ENCODE data around the gene RPL6.
"Not testable (repeated sequence)": the region's sequence is repeated elsewhere in the genome, so short reads cannot be mapped to it uniquely, and the experiment has no call there.

RPL6 gene

GRCh38 chr12:112409064-112409905 is at the start of gene RPL6:
Gene RPL6, minus strand, starts transcription at chr12:112409605. Its CDS starts 949 bp downstream, at chr12:112408656.
- DNase-seq (ENCODE audit: low spot score), result peak; percentile 97

DNA sequence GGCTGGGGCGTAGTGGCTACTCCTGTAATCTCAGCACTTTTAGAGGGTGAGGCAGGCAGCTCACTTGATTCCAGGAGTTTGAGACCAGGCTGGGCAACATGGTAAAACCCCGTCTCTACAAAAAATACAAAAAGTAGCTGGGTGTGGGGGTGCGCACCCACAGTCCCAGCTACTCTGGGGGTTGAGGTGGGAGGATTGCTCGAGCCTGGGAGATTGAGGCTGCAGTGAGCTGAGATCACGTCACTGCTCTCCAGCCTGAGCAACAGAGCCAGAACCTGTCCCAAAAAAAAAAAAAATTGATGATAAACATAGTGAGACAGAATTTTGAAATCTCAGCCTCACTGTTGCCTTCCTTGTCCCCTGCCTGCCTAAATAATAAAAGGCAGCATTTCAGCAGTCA is 49.3 kb upstream of the RPL6 start:
- no peak for DNase-seq (ENCODE audit: low spot score)

GRCh38 chr12:112458330-112458729 is 48.9 kb upstream of the RPL6 start:
- DNase-seq (ENCODE audit: low spot score), result no peak

- not testable (repeated sequence) for DNase-seq (ENCODE audit: low spot score)
Observed at GRCh38 chr12:112457142-112457541, 47.7 kb upstream of the RPL6 start.

DNA sequence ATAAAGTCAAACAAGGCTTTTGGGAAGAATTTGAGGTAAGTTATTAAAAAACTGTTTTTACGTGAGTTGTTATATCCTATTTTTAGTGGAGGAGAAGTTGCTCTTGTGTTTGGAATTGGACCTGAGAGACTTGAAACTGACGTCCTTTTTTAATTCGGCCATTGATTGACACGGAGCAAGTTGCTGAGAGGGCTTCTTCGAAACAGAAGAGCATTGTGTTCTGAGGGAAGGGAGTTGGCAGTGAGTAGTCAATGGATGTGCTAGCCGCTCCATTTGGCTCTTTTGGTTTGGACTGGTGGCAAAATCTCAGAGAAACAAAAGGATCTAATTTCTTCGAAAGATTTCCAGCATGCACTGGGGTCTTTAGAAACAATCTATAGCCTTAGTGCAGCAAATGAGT is 46.6 kb upstream of the RPL6 start:
- DNase-seq (ENCODE audit: low spot score), result no peak

- DNase-seq (ENCODE audit: low spot score), result no peak
Observed at GRCh38 chr12:112450725-112451124, 41.3 kb upstream of the RPL6 start.

- DNase-seq (ENCODE audit: low spot score), result not testable (repeated sequence)
Observed at GRCh38 chr12:112448165-112448564, 38.8 kb upstream of the RPL6 start.

GRCh38 chr12:112447106-112447505 is 37.7 kb upstream of the RPL6 start:
- no peak for DNase-seq (ENCODE audit: low spot score)

DNA sequence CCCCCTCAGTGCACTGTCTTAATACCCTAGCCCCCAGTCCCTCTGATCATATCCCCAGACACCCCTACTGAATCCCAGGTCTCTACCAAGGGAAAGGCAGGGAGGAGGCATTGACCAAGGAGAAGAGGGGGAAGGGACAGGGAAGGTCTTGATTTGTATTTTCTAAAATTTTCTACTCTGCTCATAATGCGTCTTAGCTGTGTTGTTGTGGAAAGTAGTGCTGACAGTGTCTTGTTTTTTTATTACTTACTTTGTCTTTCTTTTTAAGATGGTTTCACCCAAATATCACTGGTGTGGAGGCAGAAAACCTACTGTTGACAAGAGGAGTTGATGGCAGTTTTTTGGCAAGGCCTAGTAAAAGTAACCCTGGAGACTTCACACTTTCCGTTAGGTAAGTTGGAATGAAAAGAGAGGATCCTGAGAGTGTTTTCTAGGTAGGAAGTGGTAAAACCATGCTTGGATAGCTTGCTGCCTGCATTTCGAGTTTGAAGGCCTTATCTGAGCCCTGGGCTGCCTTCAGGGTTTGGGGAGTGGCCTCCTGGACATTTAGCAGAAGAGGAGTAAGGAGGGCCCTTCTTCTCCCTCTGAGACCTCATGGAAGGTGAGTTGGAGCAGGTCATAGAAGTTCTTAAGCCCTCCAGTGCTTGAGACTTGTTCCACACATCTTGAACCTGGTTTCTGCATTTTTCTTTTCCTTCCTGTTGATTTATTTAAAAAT is 36.8 kb upstream of the RPL6 start:
- DNase-seq (ENCODE audit: low spot score), result no peak

DNA sequence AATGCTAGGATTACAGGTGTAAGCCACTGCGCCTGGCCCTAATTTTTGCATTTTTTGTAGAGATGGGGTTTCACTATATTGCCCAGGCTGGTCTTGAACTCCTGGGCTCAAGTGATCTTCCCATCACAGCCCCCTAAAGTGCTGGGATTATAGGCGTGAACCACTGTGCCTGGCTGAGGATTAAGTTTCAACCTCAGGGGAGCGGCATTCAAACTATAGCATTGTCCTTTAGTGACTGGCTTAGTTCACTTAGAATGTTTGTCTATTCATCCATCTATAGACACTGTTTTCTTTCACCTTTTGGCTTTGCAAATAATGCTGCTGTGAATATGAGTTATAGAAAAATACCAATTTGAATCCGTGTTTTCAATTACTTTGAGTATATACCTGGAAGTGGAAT is 34.5 kb upstream of the RPL6 start:
- DNase-seq (ENCODE audit: low spot score), result no peak

GRCh38 chr12:112440653-112441052 is 31.2 kb upstream of the RPL6 start:
- DNase-seq (ENCODE audit: low spot score), result not testable (repeated sequence)

GRCh38 chr12:112439769-112440168 is 30.4 kb upstream of the RPL6 start:
- no peak for DNase-seq (ENCODE audit: low spot score)

- not testable (repeated sequence) for DNase-seq (ENCODE audit: low spot score)
Observed at GRCh38 chr12:112438645-112439044, 29.2 kb upstream of the RPL6 start.

DNA sequence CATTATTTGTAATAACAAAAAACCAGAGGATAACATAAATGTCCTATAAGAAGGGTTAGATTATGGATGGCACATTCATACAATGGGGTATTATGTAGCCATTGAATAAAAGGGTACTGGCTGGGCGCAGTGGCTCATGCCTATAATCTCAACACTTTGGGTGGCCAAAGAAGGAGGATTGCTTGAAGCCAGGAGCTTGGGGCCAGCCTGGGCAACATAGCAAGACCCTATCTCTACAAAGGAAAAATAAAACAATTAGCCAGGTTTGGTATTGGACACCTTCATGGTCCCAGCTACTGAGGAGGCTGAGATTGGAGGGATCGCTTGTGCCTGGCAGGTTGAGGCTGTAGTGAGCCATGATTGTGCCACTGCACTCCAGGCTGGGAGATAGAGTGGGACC is 24.1 kb upstream of the RPL6 start:
- DNase-seq (ENCODE audit: low spot score), result no peak

DNA sequence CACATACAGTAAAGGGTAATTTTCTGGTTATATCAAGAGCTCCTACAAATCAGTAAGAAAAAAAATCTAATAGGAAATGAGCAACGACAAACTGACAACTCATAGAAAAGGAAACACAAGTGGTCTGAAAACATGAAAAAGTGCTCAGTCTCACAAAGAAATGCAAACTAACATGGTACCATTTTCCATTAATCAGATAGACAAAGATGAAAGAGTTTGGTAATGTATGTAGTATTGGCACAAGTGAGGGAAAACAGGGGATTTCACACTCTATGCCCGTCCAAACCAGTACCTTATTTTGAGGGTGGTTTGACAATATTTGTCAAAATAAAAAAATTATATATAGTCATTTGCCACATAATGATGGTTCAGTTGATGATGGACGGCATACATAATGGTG is 22.6 kb upstream of the RPL6 start:
- DNase-seq (ENCODE audit: low spot score), result no peak

GRCh38 chr12:112430929-112431328 is 21.5 kb upstream of the RPL6 start:
- DNase-seq (ENCODE audit: low spot score), result no peak

DNA sequence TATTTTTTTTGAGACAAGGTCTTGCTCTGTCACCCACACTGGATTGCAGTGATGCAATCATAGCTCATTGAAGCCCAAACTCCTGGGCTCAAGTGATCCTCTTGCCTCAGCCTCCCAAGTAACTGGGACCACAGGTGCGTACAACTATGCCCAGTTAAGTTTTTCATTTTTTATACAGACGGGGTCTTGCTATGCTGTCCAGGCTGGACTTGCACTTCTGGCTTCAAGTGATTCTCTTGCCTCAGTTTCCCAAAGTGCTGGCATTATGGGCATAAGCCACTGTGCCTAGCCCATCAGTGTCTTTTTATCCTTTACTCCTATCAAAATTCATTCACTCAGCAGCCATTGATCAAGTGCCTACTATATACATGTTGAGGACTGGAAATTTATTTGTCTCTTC is 18.4 kb upstream of the RPL6 start:
- DNase-seq (ENCODE audit: low spot score), result no peak

DNA sequence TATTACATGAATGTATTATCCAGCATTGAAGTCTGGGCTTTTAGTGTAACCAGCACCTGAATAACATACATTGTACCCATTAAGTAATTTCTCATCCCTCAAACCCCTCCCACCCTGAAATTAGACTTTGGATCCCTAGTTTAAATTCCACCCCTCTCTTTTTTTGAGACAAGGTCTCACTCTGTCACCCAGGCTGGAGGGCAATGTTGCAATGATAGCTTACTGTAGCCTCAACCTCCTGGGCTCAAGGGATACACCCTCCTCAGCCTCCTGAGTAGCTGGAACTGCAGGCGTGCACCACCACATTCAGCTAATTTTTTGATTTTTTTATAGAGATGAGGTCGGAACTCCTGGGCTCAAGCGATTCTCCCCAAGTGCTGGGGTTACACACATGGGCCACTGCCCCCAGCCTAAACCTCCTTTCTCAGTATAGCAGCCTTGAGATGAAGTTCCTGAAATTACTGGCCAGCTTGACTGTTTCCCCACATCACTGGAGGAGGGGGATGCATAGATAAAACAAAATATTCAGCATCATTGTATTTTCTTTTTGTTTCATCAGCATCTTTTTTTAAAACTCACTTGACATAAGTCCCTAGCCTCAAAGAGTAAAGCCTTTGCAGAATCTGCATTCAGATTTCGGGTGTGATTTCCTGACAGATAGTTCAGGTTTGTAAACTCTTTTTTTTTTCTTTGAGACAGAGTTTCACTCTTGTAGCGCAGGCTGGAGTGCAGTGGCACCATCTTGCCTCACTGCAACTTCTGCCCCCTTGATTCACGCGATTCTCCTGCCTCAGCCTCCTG is 16.4 kb upstream of the RPL6 start:
- DNase-seq (ENCODE audit: low spot score), result no peak

DNA sequence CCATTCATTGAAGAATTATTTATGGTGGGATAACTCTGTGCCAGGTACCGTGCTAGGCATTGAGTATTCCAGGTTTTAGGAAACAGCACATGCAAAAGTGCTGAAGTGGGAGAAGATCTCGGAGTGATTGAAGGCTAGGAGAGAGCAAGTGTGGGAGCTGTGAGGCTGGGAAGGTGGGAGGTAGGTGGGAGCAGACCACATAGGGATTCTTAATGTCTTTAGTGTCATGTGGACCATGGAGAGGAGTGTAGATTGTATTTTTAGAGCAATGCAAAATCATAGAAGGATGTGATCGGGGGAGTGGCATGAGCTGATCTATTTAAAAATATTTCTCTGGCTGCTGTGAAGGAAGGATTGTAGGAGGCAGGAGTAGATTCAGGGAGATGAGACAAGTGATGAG is 14.7 kb upstream of the RPL6 start:
- no peak for DNase-seq (ENCODE audit: low spot score)

- DNase-seq (ENCODE audit: low spot score), result no peak
Observed at GRCh38 chr12:112422531-112422930, 13.1 kb upstream of the RPL6 start.

- no peak for DNase-seq (ENCODE audit: low spot score)
Observed at GRCh38 chr12:112421363-112421762, 12.0 kb upstream of the RPL6 start.

DNA sequence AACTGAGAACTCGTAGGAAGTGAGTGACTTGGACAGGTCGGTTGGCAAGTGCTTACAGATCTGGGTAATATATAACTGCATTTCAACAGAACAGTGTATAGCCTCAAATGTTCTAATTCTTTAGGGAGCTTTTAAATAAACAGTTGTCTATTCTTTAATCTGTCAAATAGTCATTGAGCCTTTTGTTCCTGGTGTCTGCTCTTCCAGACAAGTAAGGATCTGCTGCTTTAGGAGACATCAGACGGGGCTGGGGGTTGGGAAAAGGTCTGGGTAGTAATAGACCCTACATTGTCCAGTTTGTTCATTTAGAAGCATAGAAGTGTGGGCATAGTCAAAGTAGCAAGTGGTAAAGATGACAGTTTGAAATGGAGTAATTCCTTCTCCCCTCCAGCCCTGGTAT is 11.3 kb upstream of the RPL6 start:
- no peak for DNase-seq (ENCODE audit: low spot score)
